Fibroblast of the conjunctiva (primary cell): ENCODE measurements around the gene ARID5B.
A peak's percentile ranks its signal among the peaks of the same experiment; 100 is the strongest.

Source experiments
- DNase-seq: peaks from one replicate; pipeline ENCODE4 v3.0.0-alpha.2; 2010; ENCODE audit warnings: low read depth

ARID5B gene

DNA sequence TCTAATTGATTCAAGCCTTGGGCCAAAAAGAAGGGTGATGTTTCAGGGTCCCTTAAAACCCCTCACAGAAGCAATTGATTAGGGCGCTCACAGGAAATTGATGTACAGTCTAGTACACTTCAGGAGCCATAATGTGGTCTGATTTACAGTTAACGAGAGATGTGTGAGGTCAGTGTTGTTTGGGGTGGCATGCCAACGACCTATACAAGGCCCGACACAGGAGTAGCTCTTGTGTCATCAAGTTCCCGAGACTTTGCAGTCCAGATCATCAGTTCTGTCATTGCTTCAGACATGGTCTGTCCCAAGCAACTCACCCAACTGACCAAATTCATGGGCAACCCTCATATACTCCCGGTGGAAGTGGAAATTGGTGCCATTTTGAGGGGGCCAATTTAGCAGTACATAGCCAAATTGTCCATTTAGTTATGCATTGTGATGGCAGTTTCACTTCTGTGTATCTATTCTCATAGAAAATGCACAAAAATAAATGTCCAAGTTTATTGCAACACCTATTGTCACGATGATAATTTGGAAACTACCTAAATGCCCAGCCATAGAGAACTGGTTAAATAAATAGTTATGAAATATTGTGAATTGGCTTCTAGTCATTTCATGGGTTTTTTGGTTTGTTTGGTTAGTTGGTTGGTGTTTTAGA is 18.0 kb upstream of the ARID5B start:
- no peak for DNase-seq

DNA sequence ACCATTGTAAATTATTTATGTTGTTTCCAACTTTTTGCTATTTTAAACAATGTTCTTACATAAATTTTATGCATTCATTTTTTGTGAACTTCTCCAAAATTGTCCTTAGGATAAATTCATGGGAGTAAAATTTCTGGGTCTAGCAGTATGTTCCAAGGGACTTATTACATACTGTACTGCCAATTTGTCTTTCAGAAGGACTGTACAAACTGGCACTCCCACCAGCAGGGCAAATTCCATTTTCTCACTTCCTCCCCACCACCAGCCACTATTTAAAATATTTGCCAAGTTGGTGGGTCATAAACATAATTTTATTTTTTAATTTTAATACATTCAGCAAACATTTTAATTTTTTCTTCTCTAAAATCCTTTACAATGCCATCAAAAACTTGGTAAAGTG is 13.7 kb upstream of the ARID5B start:
- no peak for DNase-seq

DNA sequence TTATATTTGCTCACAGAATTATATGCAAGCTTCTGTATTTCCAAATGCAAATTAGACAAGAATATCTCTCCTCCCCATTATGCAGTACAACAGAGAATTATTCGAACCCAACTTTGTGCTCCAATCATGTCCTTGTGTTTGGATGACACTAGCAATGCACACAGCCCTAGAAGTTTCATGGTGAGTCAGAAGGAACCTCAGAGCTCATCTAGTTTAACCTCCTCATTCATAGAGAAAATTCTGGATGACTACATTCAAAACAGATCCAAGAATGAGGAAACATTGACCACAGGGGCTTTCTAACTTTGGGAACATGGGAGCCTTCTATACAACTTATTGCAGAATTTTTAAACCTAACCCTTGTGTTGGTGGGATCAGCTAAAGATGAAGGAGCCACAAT is 12.8 kb upstream of the ARID5B start:
- no peak for DNase-seq

DNA sequence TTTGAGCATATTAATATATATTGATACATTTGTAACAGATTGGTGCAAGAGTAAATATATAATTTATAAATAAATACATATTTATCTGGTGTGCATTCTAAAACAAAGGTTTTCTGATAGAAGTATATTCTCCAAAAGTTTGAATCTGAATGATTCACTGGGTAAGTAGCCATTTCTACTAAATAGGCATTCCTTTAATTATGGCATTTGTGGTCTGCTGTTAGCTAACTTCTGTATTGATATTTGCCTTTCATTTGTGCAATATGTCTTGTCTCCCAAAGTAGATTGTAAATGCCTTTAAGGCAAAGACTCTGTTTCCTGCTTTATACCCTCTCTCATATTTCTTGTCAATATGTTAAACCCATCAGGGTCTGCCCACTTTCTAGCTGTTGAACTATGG is 11.1 kb upstream of the ARID5B start:
- no peak for DNase-seq

DNA sequence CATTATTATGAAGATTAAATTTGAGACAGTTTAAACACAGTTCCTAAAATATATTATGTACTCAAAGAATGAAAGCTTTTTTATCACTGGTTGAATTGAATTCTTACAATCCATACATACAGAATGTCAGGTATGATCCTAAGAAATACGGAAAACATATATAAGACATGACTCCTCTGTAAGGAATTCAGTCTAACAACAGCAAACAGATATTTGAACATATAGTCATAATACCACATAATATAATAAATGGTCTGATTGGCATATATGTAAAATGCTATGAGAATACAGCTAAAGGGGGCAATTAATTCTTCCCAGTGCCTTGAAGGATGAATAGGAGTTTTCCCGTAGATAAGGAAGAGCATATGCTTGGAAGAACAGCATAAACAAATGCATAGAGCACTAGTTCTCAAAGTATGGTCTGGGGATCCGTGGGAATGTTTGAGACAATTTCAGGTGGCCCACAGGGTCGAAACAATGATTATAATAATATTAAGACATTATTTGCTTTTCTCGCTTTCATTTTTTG is 10.6 kb upstream of the ARID5B start:
- no peak for DNase-seq

DNA sequence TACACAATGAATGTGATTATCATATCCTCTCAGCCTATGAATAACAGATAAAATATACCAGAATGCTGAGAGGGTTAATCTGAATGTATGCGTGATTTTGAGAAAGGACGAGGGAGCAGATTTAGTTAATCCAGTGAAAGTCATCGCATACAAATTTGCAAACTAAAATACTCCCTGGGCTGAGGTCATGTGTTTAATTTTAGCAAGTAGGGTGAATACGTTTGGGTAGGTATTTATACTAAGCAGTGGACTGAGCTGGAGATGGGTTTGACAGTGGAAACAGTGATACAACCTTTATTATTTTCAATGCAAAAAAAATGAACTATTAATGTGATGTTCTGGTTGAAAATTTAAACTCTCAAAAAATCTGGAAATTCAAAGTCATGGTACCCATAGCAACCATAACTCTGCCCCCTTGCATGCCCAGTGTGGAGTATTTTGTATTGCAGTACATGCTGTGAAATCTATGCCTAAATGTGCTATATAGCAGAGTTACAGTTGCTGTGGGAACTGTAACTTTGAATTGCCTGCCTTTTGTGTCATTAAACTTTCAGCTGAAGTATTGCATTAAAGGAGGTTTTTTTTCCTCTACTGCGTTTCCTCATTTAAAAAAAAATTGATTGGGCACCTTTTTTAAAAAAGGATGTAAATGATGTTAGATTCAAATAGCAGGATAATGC is 9.5 kb upstream of the ARID5B start:
- DNase-seq, result no peak

DNA sequence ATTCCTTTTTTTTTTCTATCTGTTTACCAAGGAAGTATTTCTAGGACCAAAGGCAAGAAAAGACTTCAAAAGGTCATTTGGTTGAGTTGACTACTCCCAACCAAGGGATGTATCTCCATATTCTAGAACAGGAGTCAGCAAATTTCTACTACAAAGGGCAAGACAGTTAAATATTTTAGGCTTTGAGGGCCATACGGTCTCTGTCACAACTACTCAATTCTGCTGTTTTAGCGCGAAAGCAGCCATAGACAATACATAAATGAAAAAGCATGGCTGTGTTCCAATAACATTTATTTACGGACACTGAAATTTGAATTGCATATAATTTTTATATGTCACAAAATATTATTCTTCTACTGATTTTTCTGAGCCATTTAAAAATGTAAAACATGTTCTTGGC is 8.5 kb upstream of the ARID5B start:
- no peak for DNase-seq

DNA sequence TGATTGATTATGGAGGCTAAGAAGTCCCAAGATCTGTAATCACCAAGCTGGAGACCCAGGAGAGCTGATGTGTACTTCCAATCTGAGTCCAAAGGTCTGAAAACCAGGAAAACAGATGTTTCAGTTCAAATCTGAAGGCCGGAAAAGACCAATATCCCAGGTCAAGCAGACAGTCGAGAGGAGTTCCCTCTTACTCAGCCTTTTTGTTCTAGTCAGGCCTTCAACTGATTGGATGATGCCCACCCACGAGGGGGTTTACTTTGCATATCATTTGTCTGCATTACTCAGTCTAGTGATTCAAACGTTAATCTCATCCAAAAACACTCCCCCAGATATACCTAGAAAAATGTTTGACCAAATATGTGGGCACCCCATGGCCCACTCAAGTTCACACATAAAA is 7.4 kb upstream of the ARID5B start:
- no peak for DNase-seq

DNA sequence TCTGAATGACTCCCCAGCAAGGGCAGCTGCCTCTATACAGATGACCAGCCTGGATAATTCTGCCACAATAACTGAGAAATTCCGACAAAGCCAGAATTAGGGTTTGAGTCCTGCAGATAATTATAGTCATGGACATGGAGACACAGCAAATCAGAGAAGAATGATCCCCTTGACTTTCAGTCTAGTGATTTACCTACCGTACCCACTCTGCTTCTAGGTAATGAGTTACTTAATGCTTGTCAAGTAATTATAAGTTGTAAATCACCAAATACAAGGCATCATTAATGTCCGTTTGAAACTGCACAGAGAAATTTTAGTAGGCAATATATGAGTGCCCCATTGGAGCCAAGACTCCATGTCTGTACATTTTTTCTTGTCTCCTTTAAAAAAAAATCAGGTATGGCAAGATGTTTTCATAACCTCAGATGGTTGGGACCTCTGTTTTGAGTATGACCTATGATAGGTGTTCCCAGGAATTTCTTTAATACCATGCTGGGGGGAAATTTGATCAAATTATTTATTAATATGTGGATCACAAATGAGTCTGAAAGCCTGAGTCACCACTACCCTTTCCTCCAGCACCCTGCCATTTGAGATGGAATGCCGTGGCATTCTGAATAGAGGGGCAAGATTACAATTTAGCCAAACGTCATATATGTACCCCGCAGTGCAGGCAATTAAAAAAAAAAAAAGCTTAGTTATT is 5.5 kb upstream of the ARID5B start:
- DNase-seq, result no peak

DNA sequence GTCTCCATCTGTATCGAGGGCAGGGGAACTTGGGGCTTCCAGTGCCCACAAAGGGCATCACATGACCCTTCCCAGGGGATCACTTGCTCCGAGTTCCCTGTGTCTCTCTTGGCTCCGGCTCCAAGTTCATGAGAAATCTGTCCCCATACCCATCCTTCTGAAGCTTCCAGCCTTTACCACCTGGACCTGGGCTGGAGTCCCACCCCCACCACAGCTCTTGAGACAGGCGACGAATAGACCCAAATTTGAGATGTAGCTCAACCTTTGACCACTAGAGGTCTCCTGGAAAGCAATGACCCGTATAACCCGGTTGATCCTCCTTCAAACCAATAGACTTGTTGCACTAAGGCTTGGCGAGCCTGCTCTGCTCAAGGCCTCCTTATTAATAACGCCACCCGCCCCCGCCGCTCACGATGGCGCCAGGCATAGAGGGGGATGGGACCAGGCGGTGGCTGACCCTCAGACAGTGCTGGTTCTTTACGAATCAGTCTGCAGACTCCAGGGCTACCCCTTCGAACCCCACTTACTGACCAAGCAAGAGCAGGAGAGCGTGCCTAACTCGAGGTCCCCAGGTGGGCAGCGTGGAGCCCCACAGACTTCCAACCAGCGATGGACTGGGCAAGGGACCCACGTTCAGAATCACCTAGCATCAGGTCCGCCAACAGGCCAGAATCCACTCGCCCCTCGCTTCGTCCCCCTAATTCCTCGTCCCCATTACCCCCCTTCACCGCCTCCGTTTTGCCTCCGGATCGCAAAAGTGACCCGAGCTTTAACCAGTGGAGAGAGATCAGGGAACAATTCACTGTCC is 4.4 kb upstream of the ARID5B start:
- DNase-seq, result peak; percentile 77

DNA sequence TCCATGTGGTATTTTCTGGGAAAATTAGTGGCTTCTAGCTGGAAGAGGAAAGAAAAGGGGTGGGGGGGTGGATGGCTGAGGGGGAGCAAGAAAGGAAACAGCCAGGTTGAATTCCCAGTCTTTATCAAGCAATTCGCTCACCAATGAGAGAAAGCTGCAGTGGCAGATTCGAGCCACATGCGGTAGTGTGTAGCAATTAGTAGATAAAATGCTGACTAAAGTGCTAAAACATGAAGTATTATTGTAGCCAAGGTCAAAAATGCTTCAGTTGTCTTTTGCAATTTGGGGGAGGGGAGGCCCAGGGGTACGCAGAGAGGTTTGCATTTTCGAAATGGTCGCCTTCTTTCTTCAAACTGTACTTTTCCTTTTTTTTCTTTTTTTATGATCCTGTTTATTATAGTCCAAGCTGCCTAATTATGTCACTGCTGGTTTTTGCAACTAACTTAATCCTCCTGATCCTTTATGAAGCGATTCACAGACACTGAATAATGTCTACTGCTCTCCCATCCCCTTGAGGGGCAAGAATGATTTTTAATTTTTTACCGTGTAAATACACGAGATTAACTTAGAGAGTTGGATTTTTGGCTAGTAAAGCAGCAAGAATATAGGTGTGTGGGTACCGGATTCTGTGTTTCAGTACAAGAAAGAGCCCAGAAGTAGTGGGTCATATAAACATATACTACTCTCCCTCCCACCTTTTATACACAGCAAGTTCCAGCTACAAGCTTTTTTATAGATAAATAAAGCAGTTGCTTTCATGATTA is 3.6 kb upstream of the ARID5B start:
- DNase-seq, result no peak

DNA sequence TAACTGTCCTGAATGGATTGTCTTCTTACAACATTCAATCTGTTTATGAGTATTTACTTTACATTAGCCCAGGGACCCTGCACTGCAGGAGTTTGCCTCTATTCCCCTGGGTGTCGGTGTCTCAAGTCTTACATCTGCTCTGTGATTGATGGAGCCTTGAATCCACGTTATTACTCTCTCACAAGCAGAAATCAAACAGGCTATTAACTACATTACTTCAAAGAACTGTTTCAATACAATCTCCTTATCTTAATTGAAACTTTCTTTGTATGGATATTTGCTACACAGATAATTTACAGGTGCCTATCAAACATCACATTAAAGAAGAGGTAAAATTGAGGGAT is 3.1 kb upstream of the ARID5B start:
- DNase-seq, result no peak

DNA sequence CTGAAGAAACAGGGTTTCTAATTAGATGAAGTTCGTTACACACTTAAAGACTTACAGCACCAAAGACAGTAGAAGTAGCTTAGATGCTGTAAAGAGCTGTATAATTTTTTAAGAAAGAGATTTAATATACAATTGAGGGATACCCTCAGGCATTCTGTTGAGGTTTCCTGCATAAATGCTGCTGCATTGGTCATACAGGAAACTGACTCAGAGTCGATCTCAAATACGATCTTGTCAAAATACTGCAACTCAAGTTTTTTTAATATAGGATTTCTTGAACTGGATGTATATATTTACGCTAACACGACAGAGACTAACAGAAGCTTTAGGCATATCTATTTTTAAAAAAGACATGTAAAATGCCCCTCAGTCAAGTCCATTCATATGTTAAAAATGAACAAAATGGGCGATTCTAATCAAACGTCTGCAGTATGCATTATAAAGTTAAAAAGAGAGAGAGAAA is 2.4 kb upstream of the ARID5B start:
- no peak for DNase-seq

DNA sequence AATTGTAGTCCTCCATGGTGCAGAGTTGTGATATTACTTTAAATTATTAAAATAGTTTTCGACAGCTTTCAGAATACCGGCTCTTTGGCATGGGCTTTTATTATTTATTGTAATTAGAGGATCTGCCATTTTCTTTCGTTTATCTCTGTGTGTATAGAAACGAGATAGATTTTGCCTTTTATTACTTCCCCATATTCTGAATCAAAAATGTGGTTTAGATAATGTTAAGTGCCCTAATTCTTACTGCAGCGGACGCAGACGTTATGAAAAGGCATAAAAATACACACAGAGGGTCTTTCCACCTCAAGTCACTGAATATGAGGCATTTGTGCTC is 1.9 kb upstream of the ARID5B start:
- DNase-seq, result no peak

DNA sequence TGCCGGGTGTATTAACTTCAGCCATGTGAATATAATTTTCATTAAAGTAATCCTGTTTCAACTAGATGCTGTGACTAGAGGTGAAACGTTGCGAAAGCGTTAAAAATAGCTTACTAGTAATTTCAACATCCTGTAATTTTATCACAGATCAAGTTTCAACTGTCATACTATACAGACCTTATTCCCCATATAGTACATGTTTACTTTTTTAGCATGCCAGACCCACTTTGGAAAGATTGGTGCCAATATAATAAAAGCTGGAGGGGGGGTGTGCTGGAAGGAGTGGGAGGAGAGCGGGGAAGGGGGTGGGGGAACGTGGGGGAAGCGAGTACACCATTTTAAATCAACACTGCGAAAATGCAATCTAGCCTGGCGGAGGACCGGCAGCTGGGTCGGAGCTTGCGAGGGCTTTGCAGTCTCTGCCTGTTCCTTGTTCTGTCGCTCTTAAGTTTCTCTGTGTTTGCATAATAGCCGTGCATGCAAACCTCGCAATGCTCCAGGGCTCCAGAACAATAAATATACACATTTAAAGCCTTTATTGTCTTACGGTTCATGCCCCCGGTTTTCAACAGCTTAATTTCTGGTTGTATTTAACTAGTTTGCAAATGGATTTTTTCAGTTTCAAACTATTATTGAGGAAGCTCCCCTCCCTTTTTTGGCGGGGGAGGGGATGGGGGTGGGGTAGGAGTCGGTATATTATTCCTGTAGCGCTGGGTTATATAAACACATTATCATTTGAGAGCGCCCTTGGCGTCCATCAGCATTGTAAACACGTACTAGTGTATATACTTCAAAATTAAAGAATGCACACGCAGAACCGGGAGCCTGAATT is 1.3 kb upstream of the ARID5B start:
- peak; percentile 70 for DNase-seq

DNA sequence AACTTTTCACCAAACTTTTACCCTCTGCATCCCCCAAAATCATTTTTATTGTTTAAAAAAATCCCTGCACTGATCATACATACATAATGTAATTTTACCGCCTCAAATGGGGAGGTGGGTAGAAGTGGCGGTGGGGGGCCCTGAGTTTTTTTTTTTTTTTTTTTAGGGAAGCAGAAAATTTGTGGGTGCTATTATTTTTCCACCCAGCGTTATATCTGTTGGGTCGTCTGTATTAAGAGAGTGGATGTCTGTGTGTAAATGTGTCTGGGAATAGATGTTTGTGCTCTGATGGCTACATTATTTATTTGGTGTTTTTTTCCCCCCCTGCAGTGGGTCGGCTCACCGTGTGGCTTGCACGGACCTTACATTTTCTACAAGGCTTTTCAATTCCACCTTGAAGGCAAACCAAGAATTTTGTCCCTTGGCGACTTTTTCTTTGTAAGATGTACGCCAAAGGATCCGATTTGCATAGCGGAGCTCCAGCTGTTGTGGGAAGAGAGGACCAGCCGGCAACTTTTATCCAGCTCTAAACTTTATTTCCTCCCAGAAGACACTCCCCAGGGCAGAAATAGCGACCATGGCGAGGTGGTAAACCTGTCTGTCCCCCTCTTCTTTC is 438 bp downstream of the ARID5B start:
- no peak for DNase-seq

DNA sequence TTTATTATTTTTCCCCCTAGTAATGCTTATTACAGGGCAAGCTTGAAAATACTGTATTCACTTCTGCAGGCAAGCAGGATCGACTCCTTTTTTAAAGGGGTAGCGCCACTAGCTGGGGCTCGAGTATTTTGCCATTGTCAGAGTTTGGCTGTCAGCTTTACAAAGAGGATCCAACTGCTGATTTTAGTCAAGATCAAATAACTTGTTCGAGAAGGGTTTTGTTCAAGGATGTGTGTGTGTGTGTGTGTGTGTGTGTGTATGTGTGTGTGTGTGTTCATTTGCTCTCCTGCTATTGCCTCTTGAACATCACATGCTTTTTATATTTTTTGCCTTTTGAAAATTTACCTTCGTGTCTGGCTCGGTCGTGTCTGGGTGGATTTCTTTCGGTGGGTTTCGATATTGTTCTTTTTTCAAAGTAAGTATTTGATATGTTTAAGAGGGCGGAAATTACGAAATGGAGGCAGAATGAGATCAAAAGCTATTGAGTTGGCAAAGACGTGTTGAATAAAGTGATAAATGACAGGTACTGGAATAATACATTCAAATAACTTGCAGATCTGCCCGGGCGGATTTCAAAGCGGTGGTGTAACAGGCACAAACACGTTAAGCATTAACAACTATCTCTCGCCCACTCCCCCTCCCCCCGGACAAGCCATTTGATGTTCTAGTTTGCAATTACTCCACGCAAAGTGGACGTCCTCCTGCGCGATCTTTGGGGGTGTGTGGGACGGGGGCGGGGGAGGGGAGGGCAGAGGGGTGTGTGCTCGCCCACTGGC is 1.1 kb downstream of the ARID5B start:
- peak; percentile 67 for DNase-seq

DNA sequence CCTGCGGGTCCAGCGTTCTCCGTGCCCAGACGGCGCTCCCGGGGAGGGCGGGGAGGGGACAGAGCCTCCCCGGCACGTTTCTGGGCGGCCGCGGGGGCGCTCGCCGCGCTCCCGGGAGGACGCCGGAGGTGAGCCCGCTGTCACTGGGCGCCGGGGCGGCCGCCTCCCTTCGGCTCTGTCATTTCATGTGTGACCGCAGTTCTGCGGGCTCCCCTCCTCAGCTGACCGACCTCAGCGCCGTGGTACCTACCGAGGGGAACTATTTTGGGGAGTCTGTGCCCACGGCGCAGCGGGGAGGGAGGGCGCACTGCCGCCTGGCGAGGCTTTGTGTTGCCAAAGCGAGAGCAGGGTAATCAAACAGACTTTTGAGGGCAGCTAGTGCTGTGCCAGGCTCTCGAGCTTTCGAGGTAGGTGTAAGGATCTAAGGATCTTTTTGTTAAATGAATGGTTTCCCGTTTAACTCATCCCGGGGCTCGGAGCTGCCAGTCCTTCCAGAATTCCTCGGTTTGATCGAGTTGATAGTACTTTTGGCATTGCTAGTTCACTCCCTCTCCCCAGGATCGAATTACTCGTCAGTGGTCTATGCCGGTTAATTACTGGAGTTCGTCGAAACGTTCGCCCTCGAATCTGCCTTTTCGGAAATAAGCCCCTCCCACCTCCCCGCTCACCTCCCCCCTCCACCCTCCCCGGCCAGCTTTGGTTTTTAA is 1.9 kb downstream of the ARID5B start:
- peak; percentile 55 for DNase-seq

DNA sequence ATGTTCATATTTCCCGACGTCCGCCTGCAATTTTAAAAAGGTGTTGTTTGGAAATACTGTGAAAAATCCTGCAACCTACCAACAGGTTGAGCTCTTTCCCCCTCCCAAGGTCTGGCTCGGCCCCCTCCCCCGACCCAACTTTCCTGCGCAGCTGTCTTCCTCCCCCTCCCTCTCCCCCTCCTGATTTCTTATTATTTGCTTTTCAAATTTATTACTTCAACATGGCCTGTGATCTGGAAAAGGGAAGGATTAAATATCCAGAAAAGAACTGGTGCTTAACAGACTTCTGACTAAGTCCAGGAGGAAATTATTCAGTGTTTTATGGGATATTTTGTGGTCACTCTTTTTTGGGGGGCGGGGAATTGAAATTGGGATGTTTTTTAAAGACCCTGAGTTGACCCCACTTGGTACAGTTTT is 2.4 kb downstream of the ARID5B start:
- DNase-seq, result no peak
